Measurements from ENCODE around the gene ABCC1.

The ABCC1 gene

DNA sequence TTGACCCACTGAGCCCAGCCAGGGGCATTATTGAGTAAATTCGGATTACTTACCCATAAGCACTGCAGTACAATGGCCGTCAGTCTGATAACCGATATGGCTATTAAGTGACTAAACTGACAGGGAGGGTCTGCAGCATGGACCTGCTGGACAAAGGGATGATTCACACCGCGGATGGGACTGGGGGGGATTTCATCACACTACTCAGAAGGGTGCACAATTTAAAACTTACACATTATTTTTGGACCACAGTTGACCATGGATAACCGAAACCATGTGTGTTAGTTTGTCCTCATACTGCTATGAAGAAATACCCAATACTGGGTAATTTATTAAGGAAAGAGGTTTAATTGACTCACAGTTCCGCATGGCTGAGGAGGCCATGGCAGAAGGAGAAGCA, 167.4 kb downstream of the ABCC1 start:
- DNase-seq, result no peak

DNA sequence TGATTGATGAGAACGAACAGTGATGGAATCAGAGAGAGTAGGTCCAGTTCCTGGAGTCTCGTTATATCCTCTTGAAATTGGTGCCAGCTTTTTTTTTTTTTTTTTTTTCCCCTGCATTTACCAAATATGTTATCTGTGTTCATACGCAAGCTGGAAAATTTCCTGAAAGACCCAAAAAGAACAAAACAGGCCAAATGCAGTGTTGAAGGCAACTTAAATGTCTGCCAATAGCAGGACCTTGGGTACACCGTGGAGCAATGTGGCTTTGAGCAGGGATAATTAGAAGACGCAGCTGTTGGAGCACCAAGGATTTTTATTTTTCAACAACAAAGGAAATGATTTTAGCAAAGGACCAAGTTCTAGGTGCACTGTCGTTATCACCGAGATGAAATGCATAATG, 168.9 kb downstream of the ABCC1 start:
- DNase-seq, result no peak

DNA sequence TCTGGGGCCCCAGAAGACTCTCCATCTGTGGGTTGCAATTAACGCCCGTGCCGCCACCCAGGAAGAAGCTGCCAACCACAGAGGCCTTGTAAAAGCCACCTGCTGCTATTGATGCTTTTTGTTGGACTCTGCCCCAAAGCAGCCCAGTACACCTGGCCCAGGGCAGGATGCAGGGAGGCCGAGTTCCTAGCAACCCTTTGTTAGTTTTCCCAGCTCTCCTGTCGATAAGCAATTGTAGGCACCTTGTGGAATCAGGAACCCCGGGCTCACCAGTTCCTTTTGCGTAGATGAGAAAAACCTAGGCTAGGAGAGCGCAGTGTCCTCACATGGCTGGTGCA, 170.6 kb downstream of the ABCC1 start:
- DNase-seq, result no peak

DNA sequence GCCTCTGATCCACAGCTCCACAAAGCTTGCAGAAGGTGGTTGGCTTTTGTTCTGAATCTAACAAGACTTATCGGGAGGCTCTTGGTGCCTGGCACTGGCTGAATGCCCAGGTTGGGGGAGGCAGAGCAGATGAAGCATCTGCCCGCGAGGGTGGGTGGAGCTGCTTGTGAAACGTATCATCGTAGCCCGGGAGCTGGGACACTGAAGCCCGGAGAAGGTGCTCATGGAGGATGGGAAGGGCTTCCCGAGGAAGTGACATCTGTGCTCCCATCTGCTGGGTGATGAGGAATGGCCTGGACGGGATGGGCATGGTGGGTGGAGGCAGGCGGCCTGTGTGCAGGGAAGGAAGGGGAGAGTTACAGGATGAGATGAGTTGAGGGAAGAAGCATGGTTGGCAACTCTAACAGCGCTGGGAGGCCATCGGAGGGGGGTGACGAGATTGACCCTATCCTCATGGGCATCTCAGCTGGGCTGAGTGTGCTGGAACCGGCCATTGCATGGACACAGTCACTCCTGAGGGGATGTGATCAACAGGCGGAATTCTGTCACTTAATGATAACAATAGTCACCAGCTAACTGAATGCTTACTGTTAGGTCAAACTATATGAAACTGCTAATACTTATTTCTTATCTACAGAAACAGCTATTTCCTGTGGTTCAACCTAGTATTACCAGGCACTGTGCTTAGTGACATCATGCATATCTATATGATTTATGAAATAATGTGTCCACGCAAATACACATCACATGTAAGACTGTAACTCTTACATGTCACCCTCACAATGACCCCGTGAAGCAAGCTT, 171.2 kb downstream of the ABCC1 start:
- DNase-seq, result no peak

DNA sequence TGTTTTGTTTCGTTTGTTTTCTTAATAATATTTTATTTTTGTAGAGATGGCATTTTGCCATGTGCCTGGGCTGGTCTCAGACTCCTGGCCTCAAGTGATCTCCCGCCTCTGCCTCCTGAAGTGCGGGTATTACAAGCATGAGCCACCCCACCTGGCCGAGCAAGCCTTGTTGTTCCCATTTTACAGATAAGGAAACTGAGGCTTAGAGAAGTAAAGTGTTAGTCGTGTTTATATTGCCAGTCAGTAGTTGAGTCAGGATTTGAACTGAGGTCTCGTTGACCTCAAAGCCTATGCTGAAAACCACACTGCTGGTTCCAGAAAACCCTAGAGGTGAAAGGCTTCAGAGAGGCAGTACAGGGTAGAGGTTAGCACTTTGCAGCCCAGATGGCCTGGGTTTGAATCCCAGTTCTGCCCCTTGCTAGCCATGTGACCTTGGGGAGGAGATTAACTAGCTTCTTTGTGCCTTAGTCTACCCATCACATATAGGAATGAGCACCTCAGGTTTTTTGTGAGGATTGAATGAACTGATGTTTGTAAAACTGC, 171.8 kb downstream of the ABCC1 start:
- DNase-seq, result no peak

DNA sequence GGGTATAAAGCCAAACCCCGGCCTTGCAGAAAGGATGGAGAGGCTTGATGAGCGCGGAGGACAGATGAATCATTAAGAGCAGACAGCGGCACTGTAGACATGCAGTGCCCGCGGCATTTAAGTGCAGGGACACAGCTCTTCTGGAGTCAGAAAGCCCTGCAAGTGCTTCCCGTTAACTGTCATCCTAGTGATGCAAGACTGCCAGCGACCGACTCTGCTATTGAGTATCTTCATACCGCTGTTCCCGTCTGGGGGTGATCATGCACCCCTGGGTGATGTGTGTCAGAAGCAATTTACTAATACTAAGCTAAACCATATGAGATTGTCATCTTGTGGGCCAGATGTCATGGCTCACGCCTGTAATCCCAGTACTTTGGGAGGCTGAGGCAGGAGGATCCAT, 172.8 kb downstream of the ABCC1 start:
- DNase-seq, result no peak

DNA sequence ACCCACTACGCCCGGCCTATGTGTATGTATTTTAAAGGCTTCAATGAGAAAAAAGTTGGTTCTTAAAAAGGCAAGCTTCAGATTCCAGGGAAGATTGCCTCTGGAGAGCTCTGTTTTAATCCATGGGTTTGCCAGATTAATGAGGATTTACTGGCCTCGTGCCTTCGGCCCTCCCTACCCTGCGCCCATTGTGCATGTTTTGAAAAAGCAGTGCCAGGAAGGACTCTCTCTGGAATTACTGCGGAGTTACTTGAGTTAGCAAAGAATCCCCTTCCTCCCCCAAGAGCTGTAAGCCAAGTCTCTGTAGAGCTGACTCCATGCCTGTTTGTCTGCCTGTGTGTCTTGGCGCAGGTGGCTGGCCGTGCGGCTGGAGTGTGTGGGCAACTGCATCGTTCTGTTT, 175.0 kb downstream of the ABCC1 start:
- DNase-seq, result no peak

DNA sequence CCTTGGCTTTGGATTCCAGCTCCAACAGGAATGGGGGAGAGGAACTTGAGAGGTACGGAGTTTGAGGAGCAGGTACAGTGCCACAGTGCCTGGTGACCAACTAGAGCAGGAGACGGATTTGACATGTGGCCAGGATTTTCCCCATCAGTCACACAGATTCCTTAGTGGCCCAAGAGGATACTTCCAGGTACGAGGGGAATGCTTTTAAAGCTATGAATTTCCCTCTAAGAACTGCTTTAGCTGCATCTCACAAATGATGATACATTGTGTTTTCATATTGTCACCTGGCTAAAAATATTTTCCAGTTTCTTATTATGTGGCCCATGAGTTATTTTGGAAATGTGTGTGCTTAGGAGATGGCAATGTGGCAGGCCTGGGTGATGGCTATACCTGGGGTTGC, 175.6 kb downstream of the ABCC1 start:
- DNase-seq, result no peak

DNA sequence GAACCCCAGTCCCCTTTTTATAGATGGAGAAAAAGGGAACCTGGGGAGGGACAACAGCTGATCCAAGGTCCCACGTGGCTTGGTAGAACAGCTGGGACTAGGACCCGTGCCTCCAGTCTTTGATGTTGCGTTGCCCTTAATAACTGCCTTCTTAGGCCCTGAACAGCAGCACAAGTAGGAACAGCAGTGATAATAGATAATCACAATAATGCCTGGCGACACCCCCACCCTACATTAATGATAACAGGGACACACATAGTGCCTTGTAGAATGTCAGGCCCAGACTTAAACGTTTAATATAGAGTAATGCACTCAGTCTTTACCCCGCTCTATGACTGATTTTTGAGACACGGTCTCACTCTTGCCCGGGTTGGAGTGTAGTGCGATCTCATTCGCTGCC, 177.5 kb downstream of the ABCC1 start:
- no peak for DNase-seq

DNA sequence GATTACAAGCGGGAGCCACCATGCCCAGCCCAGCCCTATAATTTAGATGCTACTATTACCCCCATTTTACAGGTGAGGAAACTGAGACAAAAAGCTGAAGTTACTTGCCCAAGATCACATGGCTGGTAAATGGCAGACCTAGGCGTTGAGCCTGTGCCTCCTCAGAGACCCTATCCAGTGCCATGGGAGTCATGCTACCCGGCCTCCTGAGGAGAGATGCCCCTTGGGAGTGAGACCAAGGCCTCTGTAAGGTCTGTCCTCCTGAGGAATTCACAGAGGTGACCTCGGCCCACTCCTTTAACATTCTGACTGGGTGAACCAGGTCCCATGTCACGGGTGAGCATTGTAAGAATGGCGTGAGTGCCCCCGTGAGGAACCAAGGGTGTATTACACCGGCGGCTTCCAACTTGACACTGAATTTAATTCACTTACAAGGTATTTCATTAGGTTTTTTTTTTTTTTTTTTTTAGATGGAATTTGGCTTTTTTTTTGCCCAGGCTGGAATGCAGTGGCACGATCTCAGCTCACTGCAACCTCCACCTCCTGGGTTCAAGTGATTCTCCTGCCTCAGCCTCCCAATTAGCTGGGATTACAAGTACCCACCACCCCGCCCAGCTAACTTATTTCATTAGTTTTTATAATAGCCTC, 178.2 kb downstream of the ABCC1 start:
- peak; percentile 74 to 76 for DNase-seq

DNA sequence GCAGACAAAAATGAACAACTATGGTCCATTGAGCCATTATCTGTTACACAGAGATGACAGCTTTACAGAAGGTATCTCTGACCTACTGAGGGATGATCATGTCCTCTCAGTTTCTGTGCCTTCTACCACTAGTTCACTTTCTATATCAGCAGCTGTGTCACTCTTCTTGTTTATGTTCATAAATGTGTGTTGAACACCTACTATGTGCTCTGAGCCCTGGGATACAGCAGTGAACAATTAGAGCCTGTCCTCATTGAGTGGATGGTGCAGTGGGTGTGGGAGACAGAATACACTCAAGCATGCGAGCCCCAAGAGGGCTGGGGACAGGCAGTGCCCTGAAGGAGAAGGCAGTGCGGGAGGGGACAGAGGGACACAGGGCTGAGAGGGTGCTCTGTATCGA, 181.8 kb downstream of the ABCC1 start:
- no peak for DNase-seq

DNA sequence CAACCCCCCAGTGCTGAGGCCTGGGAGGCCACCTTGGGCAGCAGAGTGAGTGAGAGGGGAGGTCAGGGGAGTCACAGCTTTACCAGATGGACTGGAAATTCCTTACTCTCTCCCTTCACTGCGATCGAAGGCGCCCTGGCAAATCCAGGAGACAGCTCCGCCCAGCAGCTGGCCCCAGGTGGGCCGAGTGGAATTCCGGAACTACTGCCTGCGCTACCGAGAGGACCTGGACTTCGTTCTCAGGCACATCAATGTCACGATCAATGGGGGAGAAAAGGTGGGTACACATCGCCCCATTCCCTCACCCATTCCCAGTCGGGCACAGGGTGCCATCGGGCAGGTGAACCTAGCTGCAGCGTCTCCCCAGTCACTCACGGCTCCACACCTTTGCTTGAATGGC, 182.2 kb downstream of the ABCC1 start:
- DNase-seq, result no peak

DNA sequence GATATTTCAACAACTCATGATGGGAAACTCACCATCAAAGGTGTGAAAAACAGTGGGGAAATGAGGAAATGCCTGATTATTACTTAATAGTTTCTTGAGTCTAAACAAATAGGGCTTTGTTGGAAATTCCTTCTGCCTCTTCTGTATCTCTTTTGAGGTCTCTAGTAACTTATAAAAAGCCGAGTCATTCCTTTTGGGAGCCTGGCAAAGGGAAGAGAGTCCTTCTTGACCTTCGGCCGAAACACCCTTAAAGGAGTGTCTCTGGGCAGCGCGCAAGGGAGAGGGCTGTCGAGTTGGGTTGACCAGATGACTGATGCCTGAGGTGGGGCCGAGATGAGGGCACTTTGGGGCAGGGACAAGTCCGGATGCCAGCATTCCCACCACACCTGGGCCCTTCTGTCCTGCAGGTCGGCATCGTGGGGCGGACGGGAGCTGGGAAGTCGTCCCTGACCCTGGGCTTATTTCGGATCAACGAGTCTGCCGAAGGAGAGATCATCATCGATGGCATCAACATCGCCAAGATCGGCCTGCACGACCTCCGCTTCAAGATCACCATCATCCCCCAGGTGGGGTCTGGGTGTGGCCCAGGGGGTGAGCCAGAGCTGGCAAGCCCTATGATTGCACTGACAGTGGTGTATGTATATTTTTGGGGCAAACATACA, 184.7 kb downstream of the ABCC1 start:
- no peak for DNase-seq

DNA sequence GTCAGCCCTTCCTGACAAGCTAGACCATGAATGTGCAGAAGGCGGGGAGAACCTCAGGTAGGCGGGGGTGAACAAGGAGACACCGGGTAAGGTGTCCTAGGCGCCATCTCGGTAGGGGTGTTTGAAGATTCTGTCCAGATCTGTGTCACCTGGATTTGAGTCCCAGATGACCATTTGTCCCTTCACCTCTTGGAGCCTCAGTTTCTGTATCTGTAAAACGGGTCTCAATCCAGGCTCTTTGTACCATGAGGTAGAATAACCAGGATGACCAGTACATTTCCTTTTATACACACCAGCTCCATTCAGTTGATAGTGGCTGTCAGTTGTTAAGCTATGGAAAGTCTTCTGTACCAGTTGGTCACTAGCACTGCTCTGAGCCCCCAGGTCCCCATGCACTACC, 187.2 kb downstream of the ABCC1 start:
- no peak for DNase-seq

DNA sequence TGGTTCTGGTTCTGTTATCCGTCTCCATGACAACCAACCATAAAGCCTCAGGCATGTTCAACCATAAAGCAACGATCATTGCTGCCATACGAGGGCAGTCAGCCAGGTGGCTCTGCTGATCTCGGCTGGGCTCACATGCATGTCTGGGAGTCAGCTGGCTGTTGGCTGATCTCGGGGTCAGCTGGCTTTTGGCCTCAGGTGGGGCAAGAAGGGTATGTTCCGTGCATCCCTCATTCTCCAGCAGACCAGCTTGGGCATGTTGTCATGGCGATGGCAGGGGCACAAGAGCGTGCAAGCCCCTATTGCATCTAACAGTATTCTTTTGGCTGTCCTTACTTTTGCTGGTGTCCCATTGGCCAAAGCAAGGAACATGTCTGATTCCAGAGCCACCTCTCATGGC, 187.7 kb downstream of the ABCC1 start:
- no peak for DNase-seq

DNA sequence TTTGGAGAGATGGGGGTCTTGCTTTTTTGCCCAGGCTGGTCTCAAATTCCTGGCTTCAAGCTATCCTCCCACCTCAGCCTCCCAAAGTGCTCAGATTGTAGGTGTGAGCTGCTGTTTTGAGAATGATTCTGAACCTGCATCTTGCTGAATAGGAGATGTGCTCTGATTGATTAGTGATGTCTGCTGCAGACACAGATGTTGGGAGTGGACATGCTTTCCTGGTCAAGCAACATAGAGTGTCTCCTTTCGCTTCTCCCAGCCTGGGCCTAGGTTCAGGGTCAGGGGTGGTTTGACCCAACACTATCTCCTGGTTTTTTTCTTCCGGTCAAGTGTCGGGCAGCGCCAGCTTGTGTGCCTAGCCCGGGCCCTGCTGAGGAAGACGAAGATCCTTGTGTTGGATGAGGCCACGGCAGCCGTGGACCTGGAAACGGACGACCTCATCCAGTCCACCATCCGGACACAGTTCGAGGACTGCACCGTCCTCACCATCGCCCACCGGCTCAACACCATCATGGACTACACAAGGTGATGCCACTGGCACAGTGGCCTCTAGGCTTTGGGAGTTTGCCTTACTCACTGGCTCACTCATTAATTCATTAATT, 188.7 kb downstream of the ABCC1 start:
- DNase-seq, result no peak

DNA sequence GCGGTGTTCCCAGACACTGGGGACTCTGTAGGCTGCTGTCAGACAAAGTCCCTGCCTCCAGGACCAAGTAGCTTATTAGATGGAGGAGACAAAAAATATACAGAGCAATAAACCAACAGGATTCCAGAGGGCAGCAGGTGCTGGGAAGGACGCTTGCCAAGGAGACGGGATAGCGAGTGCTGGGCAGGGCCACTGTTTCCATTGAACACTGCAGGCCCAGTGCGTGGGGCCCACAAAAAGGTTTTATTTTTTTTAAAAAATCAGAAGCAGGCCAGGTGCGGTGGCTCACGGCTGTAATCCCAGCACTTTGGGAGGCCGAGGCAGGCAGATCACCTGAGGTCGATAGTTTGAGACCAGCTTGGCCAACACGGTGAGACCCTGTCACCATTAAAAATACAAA, 189.6 kb downstream of the ABCC1 start:
- no peak for DNase-seq

DNA sequence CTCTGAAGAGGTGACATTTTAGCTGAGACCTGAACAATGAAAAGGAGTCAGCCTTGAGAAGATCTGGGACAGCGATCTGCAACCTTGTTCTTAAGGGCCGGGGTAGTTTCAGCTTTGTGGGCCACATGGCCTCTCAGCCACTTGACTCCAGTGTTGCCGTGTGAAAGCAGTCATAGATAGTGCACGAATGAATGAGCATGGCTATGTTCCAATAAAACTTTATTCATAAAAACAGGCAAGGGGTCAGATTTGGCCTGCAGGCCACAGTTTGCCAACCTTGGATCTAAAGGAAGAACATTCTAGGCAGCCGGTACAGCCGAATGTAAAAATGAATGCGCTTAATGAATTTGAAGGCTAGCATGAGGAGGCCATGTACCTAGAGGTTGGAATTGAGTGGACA, 190.4 kb downstream of the ABCC1 start:
- no peak for DNase-seq

DNA sequence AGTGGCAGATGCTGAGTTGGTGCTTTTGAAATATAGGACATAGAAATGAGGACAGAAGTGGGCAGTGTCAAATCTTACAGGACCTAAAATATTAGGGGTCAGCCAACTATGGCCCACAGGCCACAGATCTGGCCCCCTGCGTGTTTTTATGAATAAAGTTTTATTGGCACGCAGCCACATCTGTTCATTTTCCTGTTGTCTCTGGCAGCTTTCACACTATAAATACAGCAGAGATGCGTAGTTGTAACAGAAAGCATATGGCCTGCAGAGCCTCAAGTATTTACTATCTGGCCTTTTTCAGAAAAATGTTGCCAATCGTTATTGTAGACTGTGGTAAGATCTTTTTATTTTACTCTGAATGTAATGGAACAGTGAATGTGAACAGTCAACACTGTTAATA, 191.1 kb downstream of the ABCC1 start:
- no peak for DNase-seq

DNA sequence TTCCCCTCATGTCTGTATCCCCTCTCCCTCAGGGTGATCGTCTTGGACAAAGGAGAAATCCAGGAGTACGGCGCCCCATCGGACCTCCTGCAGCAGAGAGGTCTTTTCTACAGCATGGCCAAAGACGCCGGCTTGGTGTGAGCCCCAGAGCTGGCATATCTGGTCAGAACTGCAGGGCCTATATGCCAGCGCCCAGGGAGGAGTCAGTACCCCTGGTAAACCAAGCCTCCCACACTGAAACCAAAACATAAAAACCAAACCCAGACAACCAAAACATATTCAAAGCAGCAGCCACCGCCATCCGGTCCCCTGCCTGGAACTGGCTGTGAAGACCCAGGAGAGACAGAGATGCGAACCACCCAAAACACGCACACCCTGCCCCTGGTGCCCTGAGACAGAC, 191.7 kb downstream of the ABCC1 start:
- DNase-seq, result no peak

DNA sequence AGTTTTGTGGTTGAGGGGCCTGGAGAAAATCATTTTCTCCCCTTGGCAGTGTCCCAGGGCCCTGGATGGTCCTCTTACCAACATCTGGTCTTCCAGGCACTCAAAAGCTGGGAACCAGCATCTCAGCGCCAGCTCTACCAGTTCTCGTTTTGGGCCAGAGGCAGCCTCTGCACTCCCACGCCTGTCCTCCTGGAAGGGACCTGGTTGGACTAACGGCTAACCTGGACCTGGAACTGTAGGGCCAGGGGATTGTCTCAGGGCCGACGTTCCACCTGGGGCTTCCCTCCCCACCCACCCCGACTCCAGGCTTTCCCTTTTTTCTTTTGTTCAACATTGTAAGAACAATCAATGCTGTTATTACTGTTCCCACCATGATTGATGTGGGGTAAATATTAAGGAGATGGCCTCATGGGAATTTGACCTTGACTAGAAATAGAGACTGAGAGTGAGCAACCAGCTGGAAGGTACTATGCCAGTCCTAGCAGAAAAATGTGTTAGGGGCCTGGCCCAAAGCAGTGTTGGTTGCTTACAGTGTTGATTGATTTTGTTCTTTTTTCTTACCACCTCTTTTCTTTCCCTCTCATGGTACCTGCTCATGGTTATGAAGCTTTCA, 192.5 kb downstream of the ABCC1 start:
- DNase-seq, result no peak

DNA sequence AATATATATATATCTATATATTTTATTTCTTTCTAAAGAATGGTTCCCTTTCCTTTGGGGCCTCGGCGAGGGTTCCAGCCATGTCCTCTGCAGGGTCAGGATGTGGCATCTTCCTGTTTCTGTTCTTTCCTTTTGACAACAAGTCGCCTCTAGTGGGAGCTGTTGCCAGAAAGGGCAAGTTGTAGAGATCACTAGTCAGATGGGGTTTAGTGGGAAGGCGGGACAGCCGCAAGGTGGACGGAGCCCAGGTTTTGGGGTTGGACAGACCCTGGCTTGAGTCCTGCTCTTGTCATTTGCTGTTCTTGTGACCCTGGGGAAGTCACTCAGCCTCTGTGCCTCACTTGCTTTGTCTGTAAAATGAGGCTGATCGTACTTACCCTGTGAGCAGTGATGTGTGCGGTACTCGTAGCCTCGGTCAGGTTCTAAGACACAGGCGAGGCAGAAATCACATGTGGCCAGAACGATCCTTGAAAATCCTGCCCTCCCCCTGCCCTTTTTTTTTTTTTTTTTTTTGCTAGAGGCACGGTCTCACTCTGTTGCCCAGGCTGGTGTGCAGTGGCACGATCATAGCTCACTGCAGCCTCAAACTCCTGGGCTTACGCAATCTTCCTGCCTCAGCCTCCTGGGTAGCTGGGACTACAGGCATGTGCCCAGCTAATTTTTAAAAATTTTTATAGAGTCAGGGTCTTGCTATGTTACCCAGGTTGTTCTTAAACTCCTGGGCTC, 193.8 kb downstream of the ABCC1 start:
- no peak for DNase-seq

DNA sequence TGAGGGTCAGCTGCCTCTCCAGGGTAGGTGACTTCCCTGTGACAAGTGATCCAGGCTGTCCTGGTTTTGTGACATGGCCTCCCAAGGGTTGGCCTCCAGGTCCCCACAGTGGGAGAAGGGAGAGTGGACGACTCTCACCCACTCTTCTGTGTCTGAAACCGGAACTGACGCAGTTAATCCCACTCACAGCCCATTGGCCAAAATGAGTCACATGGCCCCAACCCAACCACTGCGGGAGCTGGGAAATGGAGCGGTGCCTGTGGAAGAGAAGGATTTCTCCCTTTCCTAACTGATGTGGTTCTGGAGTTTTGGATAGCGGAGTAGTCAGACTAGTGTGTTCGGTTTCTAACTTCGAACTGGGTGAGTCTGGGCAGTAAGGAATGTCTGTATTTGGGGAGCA, 194.5 kb downstream of the ABCC1 start:
- no peak for DNase-seq
